ENCODE results near the gene COQ4. TPM values are rescaled to one million over a fixed set of nuclear protein-coding genes. Genes with fewer than 3 reads are reported as not detected.

COQ4 gene
- total RNA-seq, 1 experiment from 2014 or later, result 58.9 TPM

- ChIA-PET CTCF (interaction anchor here (0.7 kb wide), 1 partner anchor 12 kb away, joined by 3 read pairs; no protein-coding TSS in a partner anchor), POLR2A (interaction anchor here (2.8 to 3.5 kb wide), 4 partner anchors 11 to 182 kb away, joined by 13 to 41 read pairs (median 19); no protein-coding TSS in a partner anchor)
- peak overlapping the region; percentile 84 for H3K4me3 Mint-ChIP-seq (ENCODE audit: unreplicated experiment)
- peaks cover 29% of the 10 kb centered on the region for H3K36me3 Mint-ChIP-seq (ENCODE audit: insufficient read depth, unreplicated experiment)
- H3K9me3 Mint-ChIP-seq (ENCODE audit: unreplicated experiment), result no peaks in the 10 kb centered on the region
- no peak for DNase-seq (ENCODE audit: unreplicated experiment)
- no TSS peak for BruUV-seq (replicated peaks)
- TF ChIP-seq, protein P1, sequence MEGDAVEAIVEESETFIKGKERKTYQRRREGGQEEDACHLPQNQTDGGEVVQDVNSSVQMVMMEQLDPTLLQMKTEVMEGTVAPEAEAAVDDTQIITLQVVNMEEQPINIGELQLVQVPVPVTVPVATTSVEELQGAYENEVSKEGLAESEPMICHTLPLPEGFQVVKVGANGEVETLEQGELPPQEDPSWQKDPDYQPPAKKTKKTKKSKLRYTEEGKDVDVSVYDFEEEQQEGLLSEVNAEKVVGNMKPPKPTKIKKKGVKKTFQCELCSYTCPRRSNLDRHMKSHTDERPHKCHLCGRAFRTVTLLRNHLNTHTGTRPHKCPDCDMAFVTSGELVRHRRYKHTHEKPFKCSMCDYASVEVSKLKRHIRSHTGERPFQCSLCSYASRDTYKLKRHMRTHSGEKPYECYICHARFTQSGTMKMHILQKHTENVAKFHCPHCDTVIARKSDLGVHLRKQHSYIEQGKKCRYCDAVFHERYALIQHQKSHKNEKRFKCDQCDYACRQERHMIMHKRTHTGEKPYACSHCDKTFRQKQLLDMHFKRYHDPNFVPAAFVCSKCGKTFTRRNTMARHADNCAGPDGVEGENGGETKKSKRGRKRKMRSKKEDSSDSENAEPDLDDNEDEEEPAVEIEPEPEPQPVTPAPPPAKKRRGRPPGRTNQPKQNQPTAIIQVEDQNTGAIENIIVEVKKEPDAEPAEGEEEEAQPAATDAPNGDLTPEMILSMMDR (IDR thresholded peaks at IDR 0.05; ENCODE audit: unreplicated experiment), result no peak
- H3K4me1 Mint-ChIP-seq (ENCODE audit: insufficient read depth, unreplicated experiment), result peaks cover 34% of the 10 kb centered on the region
- H3K27me3 Mint-ChIP-seq (ENCODE audit: insufficient read depth, unreplicated experiment), result no peaks in the 10 kb centered on the region
- H3K27ac Mint-ChIP-seq (ENCODE audit: low read depth, unreplicated experiment), result peak overlapping the region; percentile 84
- intact Hi-C loops (cut with micrococcal nuclease), result no loop called here
Measured at GRCh38 chr9:128372784-128373183, 50.1 kb downstream of the COQ4 start.

- Mint-ChIP-seq H3K36me3 (ENCODE audit: insufficient read depth, unreplicated experiment) (peaks cover 44% of the 10 kb centered on the region), H3K9me3 (ENCODE audit: unreplicated experiment) (no peaks in the 10 kb centered on the region), H3K27me3 (ENCODE audit: insufficient read depth, unreplicated experiment) (no peaks in the 10 kb centered on the region), H3K4me1 (ENCODE audit: insufficient read depth, unreplicated experiment) (peaks cover 34% of the 10 kb centered on the region), H3K27ac (ENCODE audit: low read depth, unreplicated experiment) (no peak overlapping the region), H3K4me3 (ENCODE audit: unreplicated experiment) (no peak overlapping the region)
- TF ChIP-seq, protein P1 (IDR thresholded peaks at IDR 0.05; ENCODE audit: unreplicated experiment), result no peak
- BruUV-seq (replicated peaks), result no TSS peak
- no peak for DNase-seq (ENCODE audit: unreplicated experiment)
- POLR2A ChIA-PET, result no interaction called here
- intact Hi-C loops (cut with micrococcal nuclease), result no loop called here
- CTCF ChIA-PET, result no interaction called here
Measured at GRCh38 chr9:128374221-128374675, 51.6 kb downstream of the COQ4 start.

DNA sequence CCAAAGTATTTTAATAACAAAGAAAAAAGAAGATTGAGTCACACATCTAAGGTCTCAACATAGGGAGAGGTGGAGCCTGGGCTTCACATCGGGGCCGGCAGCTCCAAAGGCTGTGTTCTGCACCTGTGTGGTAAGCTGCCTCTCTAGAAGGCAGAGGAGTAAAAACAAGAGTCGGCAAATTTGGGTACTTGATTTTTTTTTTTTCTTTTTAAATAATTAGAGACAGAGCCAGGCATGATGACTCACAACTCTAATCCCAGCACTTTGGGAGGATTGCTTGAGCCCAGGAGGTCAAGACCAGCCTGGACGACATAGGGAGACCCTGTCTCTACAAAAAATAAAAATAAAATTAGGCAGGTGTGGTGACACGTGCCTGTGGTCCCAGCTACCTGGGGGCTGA, 53.2 kb downstream of the COQ4 start:
- H3K27me3 Mint-ChIP-seq (ENCODE audit: insufficient read depth, unreplicated experiment), result no peaks in the 10 kb centered on the region
- ChIA-PET CTCF (interaction anchor here (0.6 to 1.0 kb wide), 3 partner anchors 14 to 87 kb away, joined by 3 to 6 read pairs (median 4); no protein-coding TSS in a partner anchor), POLR2A (interaction anchor here (0.6 to 1.7 kb wide), 4 partner anchors 9 to 302 kb away, joined by 3 to 4 read pairs (median 3); no protein-coding TSS in a partner anchor)
- intact Hi-C loops (cut with micrococcal nuclease), result no loop called here
- H3K9me3 Mint-ChIP-seq (ENCODE audit: unreplicated experiment), result no peaks in the 10 kb centered on the region
- no peak overlapping the region for H3K4me3 Mint-ChIP-seq (ENCODE audit: unreplicated experiment)
- peaks cover 26% of the 10 kb centered on the region for H3K4me1 Mint-ChIP-seq (ENCODE audit: insufficient read depth, unreplicated experiment)
- H3K27ac Mint-ChIP-seq (ENCODE audit: low read depth, unreplicated experiment), result peak overlapping the region; percentile 59
- peaks cover 46% of the 10 kb centered on the region for H3K36me3 Mint-ChIP-seq (ENCODE audit: insufficient read depth, unreplicated experiment)
- TF ChIP-seq, protein P1 (IDR thresholded peaks at IDR 0.05; ENCODE audit: unreplicated experiment), result no peak
- no TSS peak for BruUV-seq (replicated peaks)
- DNase-seq (ENCODE audit: unreplicated experiment), result no peak

DNA sequence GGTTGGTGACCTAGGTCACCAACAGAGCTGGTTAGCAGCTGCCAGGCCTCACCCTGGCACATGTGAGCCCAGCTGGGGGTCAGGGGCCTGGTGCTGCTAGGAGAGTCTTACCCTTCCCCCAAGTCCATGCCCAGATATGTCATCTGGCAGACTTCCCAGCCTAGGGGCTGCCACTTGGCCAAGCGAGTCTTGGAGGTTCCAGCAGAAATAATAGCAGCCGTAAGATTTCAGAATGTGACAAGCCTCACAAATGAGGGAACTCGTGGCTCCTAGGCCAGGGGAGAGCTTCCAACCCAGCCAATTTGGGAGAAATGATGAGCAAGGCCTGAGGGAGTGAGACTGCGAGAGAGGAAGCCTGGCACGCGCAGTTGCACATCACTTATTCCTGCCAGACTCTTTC, 59.6 kb downstream of the COQ4 start:
- H3K4me1 Mint-ChIP-seq (ENCODE audit: insufficient read depth, unreplicated experiment), result no peaks in the 10 kb centered on the region
- CTCF ChIA-PET, result interaction anchor here (0.6 to 1.2 kb wide), 3 partner anchors 10 to 223 kb away, joined by 3 read pairs; no protein-coding TSS in a partner anchor
- DNase-seq (ENCODE audit: unreplicated experiment), result no peak

More for the DNA sequence above, 59.6 kb downstream of the COQ4 start:
- no peak overlapping the region for H3K4me3 Mint-ChIP-seq (ENCODE audit: unreplicated experiment)
- H3K36me3 Mint-ChIP-seq (ENCODE audit: insufficient read depth, unreplicated experiment), result peaks cover 43% of the 10 kb centered on the region
- TF ChIP-seq, protein P1 (IDR thresholded peaks at IDR 0.05; ENCODE audit: unreplicated experiment), result no peak
- no peak overlapping the region for H3K27ac Mint-ChIP-seq (ENCODE audit: low read depth, unreplicated experiment)
- H3K27me3 Mint-ChIP-seq (ENCODE audit: insufficient read depth, unreplicated experiment), result no peaks in the 10 kb centered on the region
- intact Hi-C loops (cut with micrococcal nuclease), result no loop called here
- BruUV-seq (replicated peaks), result no TSS peak
- POLR2A ChIA-PET, result interaction anchor here (3.5 kb wide), 1 partner anchor 11 kb away, joined by 23 read pairs; the partner anchor contains the start of gene URM1
- no peaks in the 10 kb centered on the region for H3K9me3 Mint-ChIP-seq (ENCODE audit: unreplicated experiment)
